Stimulated activated naive CD8-positive, alpha-beta T cell treated with anti-CD3 and anti-CD28 coated beads, Interleukin-15, Interleukin-2, amounts not matched to agents 100 U/mL and 50 U/mL, for 24 hours (primary cell): ENCODE measurements around the gene AMPH.
"Not testable (repeated sequence)": the region's sequence is repeated elsewhere in the genome, so short reads cannot be mapped to it uniquely, and the experiment has no call there.

ENCODE experiments used
- ATAC-seq: fragments of 150-1000 bp; cut with Tn5 transposase; one replicate; pipeline ENCODE4 v1.10.0; 2021
- DNase-seq: peaks from one replicate; pipeline ENCODE4 v3.0.0; 2021

AMPH gene

DNA sequence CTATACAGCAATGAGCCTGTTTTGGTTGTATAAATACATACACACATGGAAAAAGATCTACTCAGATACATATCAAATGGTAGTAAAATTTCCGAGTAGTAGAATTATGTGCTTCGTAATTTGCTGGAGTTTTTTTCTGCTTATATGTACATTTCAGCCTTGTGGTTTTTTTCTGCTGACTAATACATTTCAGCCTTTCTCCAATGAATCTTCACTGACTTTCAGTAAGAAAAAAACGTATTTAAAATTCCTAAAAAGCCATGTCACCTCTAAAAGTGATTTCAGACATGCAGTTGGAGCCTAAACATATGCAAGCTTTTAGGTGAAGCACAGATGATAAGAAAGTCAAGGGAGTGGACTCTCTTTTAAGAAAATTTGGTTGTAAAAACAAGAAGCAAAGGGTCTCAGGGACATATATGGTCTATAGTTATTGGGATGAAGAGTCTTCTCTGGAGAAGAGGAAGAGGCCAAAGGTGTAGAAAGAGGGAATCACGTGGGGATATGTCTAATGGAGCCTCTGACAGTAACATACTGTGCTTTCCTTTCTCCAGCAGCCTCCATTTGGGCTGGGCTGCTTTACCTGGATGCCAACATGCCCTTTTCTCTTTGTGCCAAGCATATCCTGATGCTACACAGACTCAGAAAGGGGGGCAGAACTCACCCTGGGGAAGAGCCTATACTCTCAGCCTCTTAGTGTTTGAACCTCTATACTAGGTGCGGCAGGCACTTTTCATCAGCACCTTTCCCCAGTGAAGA is 2.4 kb downstream of the AMPH start:
- no peak for DNase-seq
- ATAC-seq: no peak

- DNase-seq (no peak), ATAC-seq (no peak)
These were observed 5.3 kb downstream of the AMPH start for GRCh38 chr7:38625866-38626265.

- no peak for DNase-seq
- no peak for ATAC-seq
These were observed 15.5 kb downstream of the AMPH start for GRCh38 chr7:38615665-38616064.

DNA sequence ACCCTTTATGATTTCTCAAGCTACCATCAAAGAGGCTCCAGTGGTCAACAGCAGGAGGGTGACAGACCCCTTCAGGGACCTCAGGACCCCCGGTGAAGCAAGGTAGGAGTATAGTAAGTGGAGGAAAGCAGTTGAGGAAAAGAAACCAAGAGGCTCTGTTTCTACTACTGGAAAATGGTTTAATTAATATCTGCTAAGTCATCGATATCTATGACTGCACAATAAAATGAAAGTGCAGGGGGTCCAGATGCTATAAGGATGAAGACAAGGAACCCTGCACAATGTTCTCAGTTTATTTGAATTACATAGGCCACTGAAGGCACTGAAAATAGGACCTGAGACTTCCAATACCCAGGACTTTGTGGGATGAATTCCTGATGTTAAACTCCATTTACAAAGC is 23.7 kb downstream of the AMPH start:
- no peak for ATAC-seq

DNA sequence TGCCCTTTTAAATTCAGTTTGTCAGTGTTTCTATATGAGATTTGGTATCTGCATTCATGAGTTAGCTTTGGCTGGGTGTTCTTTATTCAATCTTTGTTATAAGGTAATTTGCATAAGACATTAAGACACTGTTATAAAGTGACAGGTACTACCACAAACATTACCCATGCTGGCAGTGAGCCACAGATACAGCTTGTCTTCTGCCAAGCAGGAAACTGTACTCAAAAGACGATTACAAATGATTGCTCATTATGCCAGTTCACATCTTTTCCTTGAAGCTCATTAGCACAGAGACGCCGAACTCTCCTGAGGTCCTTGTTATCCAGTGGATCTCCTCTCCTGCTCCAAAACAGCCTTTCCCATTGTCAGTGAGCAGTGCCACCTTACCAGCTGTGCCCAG is 30.4 kb downstream of the AMPH start:
- ATAC-seq: no peak

More for the DNA sequence above, 23.7 kb downstream of the AMPH start:
- no peak for DNase-seq

DNA sequence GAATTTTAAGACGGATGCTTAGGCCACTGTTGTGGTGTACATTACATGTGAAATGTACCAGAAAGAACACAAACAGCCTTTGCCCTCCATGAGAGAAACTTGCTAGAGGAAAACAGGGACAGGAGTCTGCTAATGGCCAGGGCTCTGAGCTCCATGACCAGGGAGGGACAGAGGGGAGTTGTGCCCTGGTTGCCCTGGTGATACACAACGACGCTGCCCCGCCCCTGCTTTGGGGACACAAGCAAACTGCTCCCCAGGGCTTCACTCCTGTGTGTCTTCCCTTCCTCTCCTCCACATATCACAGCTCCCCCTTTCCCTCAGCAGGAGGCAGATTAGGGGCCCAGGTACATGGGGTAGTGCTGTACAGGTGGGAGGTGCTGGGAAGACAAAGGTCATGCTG is 36.2 kb downstream of the AMPH start:
- DNase-seq (no peak), ATAC-seq (no peak)

More for the DNA sequence above, 30.4 kb downstream of the AMPH start:
- no peak for DNase-seq

DNA sequence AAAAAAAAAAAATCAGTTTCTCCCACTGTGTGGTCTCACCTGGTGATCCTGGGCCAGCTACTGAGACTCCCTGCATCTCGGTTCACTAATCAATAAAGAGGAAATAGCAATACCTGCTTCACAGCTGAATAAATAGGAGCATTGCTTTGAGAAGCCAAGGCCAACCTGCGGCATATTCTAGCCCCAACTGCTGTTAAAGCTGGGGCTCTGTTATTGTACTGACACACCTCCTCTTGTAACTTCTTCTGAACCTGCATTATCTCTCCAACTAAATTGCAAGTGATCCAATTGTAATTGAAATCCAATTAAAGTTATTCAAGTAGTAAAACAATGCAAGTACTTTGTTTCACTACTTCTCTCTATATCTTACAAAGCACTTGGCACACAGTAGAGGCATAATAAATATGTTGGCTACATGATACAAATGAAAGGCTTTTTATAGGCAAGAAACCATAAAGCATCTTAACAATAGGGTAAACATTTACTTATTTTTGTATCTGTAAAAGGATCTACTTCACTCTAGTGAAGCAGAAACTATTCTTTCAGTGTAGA is 38.4 kb downstream of the AMPH start:
- ATAC-seq: no peak
- no peak for DNase-seq

DNA sequence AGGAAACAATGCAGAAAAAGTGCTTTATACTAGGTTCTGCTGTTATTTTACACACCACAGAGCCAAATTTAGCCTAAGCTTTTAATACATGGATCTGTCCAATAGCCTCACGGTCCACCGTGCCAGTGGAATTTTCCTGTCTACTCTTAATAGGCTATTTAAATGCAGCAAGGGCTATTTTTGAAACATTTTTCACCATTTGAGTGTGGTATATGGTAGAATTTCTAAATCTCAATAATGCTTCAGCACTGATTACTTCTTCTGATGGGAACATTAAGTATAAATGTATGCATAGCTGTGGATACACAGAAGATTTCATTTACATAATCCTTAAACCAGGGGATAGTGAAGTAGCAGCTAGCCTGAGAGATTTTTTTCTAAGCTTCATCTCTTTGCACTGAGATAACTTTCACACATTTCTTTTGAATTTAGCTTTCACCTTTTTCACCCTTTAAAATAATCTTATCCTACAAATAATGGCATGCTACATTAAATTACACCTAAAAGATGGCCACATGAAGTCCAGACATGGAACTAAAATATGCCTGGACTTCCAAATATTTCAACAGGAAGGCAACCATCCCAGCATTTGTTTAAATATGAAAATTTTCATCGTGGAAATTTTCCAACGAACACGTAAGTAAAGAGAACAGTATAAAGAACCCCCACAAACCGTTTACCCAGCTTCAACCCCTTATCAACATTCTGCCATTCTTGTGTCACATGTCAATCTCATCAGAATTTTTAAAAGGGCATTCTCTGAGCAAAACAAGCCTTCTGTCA is 45.4 kb downstream of the AMPH start:
- DNase-seq (no peak), ATAC-seq (no peak)

DNA sequence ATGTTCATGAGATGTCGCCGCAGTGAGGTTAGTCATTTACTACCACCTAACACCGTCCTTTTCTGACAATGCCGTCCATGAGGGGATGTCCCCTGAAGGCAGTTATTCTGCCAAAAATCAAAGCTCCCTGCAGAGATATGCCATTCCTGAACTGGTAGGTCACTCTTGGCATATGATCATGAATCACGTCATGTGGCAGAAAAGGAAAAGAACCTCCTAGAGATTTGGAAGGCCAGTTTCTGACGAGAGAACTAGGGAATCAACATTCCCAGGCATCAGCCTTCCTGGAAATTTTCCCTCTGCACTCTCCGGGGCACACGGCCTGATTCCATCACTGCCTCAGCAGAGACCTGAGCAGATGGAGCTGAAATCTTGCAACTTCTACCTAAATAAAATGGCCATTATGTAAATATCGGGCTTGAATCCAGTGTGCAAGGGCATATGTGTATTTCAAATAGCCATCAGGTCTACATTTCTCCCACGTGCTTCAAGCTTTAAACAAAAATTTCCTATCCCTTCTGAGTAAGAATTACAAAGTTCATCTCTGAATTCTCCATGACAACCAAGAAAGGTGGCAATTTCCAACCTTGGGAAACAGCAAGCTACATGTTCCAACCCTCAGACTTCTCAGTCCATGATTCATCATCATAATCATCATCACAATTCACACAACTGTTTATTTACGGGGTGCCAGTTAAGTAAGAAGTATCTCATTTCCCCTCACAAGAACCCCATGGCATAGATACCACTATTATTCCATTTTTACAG is 46.5 kb downstream of the AMPH start:
- DNase-seq (no peak), ATAC-seq (no peak)

GRCh38 chr7:38580485-38580884 is 50.7 kb downstream of the AMPH start:
- no peak for ATAC-seq

DNA sequence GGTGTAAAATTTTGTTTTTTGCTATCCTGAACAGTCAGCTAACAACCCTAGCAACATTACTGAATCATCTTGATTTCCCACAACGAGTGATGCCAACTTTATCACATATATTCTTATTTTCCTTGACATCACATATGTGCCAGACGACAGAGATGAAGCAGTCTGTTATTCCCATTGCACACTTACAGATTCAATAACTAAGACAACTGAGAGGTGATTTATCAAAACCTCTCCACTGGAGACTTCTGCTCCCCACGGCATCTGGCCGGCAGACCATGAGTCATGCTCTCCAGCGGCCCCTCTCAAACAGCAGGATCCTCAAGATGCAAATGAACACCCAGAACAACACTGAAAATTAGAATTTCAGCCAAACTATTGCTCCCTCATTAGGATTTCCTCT is 57.1 kb downstream of the AMPH start:
- ATAC-seq (no peak), DNase-seq (no peak)

More at GRCh38 chr7:38580485-38580884, 50.7 kb downstream of the AMPH start:
- DNase-seq: no peak

- ATAC-seq: not testable (repeated sequence)
These were observed 59.6 kb downstream of the AMPH start for GRCh38 chr7:38571620-38572019.

GRCh38 chr7:38568497-38568896 is 62.7 kb downstream of the AMPH start:
- ATAC-seq (no peak), DNase-seq (no peak)

More at GRCh38 chr7:38571620-38572019, 59.6 kb downstream of the AMPH start:
- not testable (repeated sequence) for DNase-seq

DNA sequence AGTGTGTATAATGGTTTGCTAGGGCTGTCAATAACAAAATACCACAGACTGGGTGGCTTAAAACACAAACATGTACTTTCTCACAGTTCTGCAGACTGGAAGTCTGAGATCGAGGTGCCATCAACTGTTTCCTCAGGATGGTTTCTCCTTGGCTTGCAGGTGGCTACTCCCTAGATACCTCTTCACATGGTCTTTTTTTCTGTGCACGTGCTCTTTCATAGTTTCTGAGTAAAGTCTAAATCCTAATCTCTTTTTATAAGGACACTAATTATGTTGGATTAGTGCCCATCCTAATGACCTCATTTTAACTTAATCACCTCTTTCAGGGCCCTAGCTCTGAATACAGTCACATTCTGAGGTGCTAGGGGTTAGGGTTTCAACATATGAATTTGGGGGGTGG is 65.9 kb downstream of the AMPH start:
- no peak for ATAC-seq
- DNase-seq: no peak

- DNase-seq (no peak), ATAC-seq (no peak)
These were observed 67.4 kb downstream of the AMPH start for GRCh38 chr7:38563741-38564140.

GRCh38 chr7:38561166-38561565 is 70.0 kb downstream of the AMPH start:
- no peak for ATAC-seq
- no peak for DNase-seq

DNA sequence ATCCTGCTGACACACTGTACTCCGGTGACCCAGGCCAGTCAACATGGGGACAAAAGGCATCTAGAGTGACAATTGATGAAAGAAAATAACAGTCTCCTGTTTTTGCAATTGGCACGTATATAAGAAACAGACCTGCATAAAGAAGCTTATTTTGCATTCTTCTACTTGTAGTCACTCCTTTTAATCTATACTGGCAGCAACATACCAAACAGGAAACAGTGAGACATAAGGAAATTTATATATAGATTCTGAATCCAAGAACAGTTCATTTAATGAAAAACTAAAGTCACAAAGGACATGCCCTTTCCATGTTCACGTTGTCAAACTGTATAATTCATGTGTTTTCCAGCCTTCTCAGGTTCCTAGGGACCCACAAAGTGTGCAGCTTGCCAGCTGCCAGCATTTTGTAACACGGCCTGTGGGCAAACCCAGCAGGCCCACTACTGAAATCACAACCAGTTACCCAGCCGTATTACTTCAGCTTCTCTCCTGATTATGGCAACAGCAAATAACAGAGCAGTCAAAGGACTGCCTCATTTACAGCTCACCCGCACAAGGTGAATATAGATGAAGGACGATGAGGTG is 72.3 kb downstream of the AMPH start:
- ATAC-seq: no peak
- no peak for DNase-seq

GRCh38 chr7:38554586-38554985 is 76.6 kb downstream of the AMPH start:
- DNase-seq (no peak), ATAC-seq (no peak)

- ATAC-seq (no peak), DNase-seq (no peak)
These were observed 80.3 kb downstream of the AMPH start for GRCh38 chr7:38550836-38551235.

GRCh38 chr7:38548605-38549004 is 82.6 kb downstream of the AMPH start:
- ATAC-seq (no peak), DNase-seq (no peak)

- ATAC-seq: no peak
These were observed 84.4 kb downstream of the AMPH start for GRCh38 chr7:38546763-38547162.

DNA sequence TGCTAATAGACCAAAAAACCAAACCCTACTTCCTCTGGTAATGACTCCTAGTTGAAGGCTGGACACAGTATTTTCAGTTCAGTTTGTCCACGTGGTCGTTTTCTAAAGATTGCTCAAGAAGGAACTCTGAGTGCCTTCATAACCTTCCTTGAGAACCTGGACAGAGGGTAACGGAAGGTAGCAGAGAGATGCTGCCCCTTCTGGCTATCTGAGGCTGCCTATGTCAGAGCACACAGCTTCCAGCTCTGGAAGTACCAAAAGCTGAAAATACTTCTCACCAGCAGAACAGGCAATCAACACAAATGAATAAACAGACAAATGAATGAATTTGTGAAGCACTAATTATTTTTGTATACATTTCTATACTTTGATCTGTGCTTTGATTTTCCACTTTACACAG is 85.2 kb downstream of the AMPH start:
- no peak for DNase-seq
- ATAC-seq: no peak

More at GRCh38 chr7:38546763-38547162, 84.4 kb downstream of the AMPH start:
- no peak for DNase-seq
